HG02970 (cell line): ENCODE data around the gene SLC38A3.

ENCODE experiments used
- ATAC-seq: cut with Tn5 transposase; IDR thresholded peaks from one replicate; pipeline ENCODE4 v1.9.1; 2021; ENCODE audit warnings: mild to moderate bottlenecking, moderate library complexity, moderate number of reproducible peaks; ENCODE audit not compliant: unreplicated experiment, low FRiP score

The SLC38A3 gene

GRCh38 chr3:50168791-50169190 is 36.3 kb upstream of the SLC38A3 start:
- no peak for ATAC-seq

DNA sequence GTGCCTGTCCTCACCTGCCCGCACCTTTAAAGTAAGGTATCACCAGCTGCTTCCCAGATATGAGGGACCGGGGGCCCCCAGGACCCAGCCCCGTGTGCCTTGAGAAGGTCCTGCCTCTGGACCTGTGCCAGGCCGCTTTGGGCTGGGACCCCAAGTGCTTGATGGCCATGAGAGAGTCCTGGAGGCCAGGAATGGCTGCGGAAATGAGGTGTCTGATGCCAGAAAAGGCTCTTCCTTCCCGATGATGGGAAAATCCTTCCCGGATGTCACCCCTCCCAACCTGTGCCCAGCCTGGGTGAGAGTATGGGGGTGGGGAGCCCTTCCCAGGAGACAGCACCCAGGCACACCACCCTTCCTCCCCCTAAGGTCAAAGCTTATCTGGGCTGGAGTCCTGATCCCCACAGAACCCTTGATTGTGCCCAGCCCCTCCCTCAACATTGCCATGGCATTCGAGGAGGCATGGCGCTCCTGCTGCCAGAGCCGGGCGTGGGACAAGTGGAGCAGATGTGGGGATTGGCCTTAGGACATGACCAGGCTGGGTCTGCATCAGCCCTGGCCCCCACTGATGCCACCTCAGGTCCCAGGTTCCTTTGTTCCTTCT is 35.7 kb upstream of the SLC38A3 start:
- ATAC-seq: no peak

GRCh38 chr3:50169858-50170257 is 35.2 kb upstream of the SLC38A3 start:
- no peak for ATAC-seq

DNA sequence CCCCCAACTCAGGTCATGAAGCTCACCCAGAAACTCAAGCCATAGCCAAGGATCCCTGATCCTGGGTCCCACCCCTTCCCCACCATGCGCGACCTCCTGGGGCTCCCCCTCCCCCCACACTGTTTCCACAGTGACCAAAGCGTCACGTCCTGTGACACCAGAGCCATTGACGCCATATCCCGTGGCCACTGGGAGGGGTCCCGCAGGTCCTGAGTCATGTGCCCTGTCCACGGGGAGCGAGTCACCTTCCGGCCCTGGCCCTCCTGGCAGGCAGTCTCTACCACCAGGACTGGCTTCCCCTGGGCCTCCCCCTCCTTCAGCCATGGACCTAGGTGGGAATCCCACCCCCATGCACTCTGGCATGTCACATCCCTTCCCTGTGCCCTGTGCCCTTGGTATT is 34.4 kb upstream of the SLC38A3 start:
- no peak for ATAC-seq

DNA sequence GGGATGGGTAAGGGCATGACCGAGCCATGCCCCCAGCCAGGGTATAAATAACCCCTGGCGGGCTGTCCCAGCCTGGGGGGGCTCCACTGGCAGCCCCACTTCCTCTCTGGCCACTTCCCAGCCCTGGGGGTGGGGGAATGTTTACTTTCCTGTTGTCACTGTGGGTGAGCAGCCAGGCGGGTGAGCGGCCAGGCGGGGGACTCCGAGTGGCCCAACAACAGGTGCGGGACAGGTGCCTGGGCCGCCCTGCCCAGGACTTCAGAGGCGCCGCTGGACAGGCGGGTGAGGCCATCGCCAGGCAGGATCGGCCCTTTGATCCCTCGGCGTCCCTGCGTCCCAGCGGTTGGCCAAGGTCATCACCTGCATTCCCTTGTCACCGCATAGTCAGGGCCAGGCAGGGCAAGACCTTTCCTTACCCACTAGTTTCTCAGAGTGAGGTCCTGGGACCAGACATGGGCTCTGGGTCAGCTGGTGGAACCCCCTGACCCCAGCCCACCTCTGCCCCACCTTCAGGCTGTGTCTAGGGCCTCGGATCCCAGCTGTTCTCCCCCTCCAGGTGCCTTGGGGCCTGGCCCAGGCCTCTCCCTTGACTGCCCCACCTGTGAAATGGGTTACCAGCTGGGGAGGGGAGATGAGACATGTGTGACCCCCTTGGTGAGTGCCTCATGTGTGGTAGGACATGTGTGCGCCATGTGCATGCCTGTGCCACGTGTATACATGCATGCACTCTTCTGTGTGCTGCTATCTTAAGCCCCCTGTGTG is 33.4 kb upstream of the SLC38A3 start:
- no peak for ATAC-seq

GRCh38 chr3:50172626-50173220 is 32.3 kb upstream of the SLC38A3 start:
- ATAC-seq: no peak

DNA sequence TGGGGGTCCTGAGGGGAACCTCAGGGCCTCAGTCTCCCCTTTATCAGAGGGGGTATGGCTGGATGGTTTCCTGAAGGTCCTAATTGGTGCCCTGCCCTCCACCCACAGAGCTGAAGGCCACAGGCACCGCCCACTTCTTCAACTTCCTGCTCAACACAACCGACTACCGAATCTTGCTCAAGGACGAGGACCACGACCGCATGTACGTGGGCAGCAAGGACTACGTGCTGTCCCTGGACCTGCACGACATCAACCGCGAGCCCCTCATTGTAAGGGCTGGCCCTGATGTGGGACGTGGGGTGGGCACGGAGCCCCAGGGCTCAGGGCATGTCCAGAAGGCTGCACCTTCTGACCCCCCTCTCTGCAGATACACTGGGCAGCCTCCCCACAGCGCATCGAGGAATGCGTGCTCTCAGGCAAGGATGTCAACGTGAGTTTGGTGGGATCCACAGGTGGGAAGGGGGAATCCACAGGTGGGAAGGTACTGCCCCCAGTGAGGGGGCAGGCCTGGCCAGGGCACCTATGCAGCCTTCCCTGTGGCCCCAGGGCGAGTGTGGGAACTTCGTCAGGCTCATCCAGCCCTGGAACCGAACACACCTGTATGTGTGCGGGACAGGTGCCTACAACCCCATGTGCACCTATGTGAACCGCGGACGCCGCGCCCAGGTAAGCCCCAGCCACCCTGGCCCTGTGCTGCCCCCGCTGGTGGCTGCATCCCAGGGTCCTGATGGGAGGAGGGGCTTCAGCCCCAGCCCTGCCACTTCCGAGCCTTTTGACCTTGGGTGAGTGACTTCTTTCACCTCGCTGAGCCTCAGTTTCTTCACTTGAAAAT is 31.2 kb upstream of the SLC38A3 start:
- no peak for ATAC-seq

- ATAC-seq: no peak
Observed at GRCh38 chr3:50174517-50174895, 30.6 kb upstream of the SLC38A3 start.

- ATAC-seq: no peak
Observed at GRCh38 chr3:50174947-50175524, 30.0 kb upstream of the SLC38A3 start.

DNA sequence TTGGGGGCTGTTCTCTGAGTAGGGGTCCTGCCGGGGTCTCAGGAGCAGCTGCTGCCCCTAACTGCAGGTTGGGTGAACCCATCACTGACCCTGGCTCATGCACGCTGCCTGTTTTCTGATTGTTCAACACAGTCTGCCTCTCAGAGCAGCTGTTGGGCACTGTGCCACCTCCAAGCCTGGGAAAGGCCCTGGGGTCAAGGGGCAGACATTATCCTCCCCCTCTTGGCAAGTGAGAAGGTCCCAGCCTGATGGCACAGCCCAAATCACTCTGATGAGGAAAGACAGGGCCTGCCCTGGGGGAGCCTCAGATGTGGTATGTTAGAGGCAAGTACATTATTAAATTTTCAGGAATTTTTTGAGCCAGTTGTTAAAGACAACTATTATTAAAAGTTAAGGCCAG is 27.7 kb upstream of the SLC38A3 start:
- no peak for ATAC-seq

DNA sequence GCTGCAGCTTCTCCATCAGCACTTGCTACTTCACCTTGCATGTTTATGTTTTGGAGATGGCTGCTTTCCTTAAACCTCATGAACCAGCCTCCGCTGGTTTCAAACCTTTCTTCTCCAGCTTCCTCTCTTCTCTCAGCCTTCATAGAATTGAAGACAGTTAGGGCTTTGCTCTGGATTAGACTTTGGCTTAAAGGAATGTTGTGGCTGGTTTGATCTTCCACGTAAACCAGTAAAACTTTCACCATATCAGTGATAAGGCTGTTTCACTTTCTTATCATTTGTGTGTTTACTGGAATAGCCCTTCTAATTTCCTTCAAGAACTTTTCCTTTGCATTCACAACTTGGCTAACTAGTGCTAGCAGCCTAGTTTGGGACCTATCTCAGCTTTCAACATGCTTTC is 25.4 kb upstream of the SLC38A3 start:
- no peak for ATAC-seq

GRCh38 chr3:50181985-50182384 is 23.1 kb upstream of the SLC38A3 start:
- no peak for ATAC-seq

- no peak for ATAC-seq
Observed at GRCh38 chr3:50182533-50183099, 22.5 kb upstream of the SLC38A3 start.

- no peak for ATAC-seq
Observed at GRCh38 chr3:50183755-50184154, 21.3 kb upstream of the SLC38A3 start.

DNA sequence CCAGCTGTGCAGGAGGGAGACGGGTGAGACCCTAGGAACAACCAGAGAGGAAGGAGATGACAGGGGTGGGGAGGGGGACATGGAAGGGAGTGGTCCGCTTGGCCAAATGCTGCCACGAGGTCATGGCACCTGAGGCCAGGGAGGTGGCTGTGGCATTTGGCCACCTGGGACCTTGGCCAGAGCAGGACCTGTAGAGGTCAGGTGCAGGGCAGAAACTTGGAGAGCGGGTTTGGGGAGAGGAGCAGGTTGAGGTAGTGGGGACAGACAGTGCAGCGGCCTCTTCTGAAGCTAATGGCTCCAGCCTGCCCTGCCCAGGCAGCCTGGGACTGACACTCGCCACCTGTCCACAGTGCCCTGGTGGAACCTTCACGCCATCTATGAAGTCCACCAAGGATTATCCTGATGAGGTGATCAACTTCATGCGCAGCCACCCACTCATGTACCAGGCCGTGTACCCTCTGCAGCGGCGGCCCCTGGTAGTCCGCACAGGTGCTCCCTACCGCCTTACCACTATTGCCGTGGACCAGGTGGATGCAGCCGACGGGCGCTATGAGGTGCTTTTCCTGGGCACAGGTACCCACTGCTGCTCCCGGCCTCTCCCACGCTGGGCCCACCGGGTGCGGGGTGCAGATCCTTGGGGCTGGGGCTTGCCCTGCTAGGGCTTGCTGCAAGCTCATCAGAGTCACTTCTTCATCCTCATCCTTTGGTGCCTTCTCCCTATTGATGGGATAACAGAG is 20.7 kb upstream of the SLC38A3 start:
- ATAC-seq: no peak

- ATAC-seq: no peak
Observed at GRCh38 chr3:50185230-50185629, 19.8 kb upstream of the SLC38A3 start.

DNA sequence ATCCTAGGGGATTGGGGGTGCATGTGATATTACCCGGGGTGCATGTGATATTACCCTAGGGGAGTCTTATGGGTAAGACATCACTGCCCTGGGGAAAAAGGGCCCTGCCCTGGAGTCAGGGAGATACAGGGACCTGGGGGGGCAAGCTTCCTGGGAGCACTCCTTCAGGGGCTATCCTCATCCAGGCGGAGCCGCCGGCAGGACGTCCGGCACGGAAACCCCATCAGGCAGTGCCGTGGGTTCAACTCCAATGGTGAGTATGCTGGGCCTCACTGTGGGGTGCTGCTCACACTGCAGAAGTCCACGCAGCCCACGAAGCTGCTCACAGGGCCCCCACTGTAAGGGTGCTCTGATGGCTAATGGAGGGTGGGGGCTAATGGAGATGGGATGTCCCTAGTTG is 19.0 kb upstream of the SLC38A3 start:
- no peak for ATAC-seq

DNA sequence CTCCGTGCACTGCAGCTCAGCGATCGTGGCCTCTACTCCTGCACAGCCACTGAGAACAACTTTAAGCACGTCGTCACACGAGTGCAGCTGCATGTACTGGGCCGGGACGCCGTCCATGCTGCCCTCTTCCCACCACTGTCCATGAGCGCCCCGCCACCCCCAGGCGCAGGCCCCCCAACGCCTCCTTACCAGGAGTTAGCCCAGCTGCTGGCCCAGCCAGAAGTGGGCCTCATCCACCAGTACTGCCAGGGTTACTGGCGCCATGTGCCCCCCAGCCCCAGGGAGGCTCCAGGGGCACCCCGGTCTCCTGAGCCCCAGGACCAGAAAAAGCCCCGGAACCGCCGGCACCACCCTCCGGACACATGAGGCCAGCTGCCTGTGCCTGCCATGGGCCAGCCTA is 17.3 kb upstream of the SLC38A3 start:
- no peak for ATAC-seq

GRCh38 chr3:50189274-50189673 is 15.8 kb upstream of the SLC38A3 start:
- ATAC-seq: no peak

DNA sequence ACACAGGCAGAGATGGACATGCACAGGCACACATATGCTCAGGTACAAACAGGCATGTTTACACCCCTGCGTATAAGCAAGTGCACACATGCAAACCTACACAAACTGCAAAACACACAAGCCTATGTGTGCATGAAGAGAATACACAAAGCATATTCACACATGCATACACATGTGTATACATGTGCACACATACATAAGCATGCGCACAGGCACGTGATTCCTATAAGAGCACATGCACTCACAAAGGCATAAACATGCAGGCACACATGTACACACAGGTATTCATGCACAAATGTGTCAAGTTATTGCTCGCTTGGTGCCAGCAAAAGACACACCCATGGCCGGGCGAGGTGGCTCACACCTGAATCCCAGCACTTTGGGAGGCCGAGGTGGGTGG is 15.1 kb upstream of the SLC38A3 start:
- no peak for ATAC-seq
